Prostate gland (tissue), 2 donors: ENCODE data around the gene YIPF1. TPM values are rescaled to one million over a fixed set of nuclear protein-coding genes. Genes with fewer than 3 reads are reported as not detected.

Experiments used
- DNase-seq: peaks from one replicate; pipeline ENCODE4 v3.0.0-alpha.2; 2019; ENCODE audit warnings: low spot score
- H3K27ac ChIP-seq, 2 donors: fragments of 200-600 bp; sonication (generic); 2 replicates each; pipeline ENCODE4 v1.5.1; 2017 to 2019
- H3K27me3 ChIP-seq: fragments of 200-600 bp; sonication (generic); replicated peaks from 2 replicates; pipeline ENCODE4 v1.5.1; 2019; ENCODE audit not compliant: insufficient read depth
- H3K36me3 ChIP-seq, 2 donors: fragments of 200-600 bp; sonication (generic); 1 replicate in 1 of 2; 2 replicates in 1 of 2; pipeline versions ENCODE4 v1.5.1 to v1.8.1; 2017 to 2019
- H3K4me1 ChIP-seq: fragments of 200-600 bp; sonication (generic); replicated peaks from 2 replicates; pipeline ENCODE4 v1.5.1; 2019
- H3K4me3 ChIP-seq, 2 donors: fragments of 200-600 bp; sonication (generic); 2 replicates each; pipeline ENCODE4 v1.5.1; 2017 to 2019
- H3K9me3 ChIP-seq: fragments of 200-600 bp; sonication (generic); 2 replicates; pipeline ENCODE4 v1.5.1; 2017
- POLR2A ChIP-seq: fragments of 450-650 bp; IDR thresholded peaks from one replicate; pipeline ENCODE4 v1.6.1; 2016; ENCODE audit warnings: antibody characterized with exemption, mild to moderate bottlenecking
- POLR2AphosphoS5 ChIP-seq: sonication (generic); formaldehyde crosslinking; IDR thresholded peaks from one replicate; pipeline ENCODE4 v1.6.1; 2017; ENCODE audit warnings: antibody characterized with exemption
- WGBS: methylation state at CpG from one replicate; pipeline ENCODE4 v1.1.5; 2018; 5-methylcytosine and 5-hydroxymethylcytosine counted together
- intact Hi-C: fragments of 100-400 bp; cut with DNase I; formaldehyde crosslinking; loops from one replicate; pipeline ENCODE4 v1.14.2; 2022
- total RNA-seq, 2 donors: library from RNA; depleted of rRNA; stranded (reverse); fragments of >200 nt; gene quantifications; one replicate each; pipeline ENCODE4 v1.1.0, GENCODE V29; 2016
- TF ChIP-seq, protein P1 (sequence below), 4 experiments: fragments of 200-600 bp in 2 of 4; fragments of 450-650 bp in 2 of 4; sonication (generic) in 2 of 4; IDR thresholded peaks; 1 replicate in 3 of 4; 2 replicates in 1 of 4; pipeline ENCODE4 v1.5.1; 2016 to 2019; ENCODE audit warnings: antibody characterized with exemption in 4 of 4, mild to moderate bottlenecking in 2 of 4, moderate library complexity in 2 of 4

The YIPF1 gene
- total RNA-seq, 2 donors from 2014 or later = 40.0 to 105 TPM

DNA sequence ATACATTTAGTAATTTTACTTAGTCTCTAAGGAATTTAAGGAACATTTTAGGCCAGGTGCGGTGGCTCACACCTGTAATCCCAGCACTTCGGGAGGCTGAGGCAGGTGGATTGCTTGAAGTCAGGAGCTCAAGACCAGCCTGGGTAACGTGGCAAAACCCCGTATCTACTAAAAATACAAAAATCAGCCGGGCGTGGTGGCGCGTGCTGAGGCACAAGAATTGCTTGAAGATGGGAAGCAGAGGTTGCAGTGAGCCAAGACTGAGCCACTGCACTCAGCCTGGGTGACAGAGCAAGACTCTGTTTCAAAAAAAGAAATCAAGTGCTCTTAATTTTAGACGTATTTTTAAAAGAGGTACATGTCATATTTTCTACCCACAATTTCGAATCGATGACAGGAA is 54.8 kb downstream of the YIPF1 start:
- no peak overlapping the region for H3K27ac ChIP-seq
- no peak for TF ChIP-seq POLR2AphosphoS5
- no peak for TF ChIP-seq POLR2A
- TF ChIP-seq, protein P1, sequence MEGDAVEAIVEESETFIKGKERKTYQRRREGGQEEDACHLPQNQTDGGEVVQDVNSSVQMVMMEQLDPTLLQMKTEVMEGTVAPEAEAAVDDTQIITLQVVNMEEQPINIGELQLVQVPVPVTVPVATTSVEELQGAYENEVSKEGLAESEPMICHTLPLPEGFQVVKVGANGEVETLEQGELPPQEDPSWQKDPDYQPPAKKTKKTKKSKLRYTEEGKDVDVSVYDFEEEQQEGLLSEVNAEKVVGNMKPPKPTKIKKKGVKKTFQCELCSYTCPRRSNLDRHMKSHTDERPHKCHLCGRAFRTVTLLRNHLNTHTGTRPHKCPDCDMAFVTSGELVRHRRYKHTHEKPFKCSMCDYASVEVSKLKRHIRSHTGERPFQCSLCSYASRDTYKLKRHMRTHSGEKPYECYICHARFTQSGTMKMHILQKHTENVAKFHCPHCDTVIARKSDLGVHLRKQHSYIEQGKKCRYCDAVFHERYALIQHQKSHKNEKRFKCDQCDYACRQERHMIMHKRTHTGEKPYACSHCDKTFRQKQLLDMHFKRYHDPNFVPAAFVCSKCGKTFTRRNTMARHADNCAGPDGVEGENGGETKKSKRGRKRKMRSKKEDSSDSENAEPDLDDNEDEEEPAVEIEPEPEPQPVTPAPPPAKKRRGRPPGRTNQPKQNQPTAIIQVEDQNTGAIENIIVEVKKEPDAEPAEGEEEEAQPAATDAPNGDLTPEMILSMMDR (IDR thresholded peaks at IDR 0.05) = no peak
- no peaks in the 10 kb centered on the region for H3K4me1 ChIP-seq
- intact Hi-C loops = loop anchor here (10.0 kb wide), 1 partner anchor 350 kb away; no protein-coding TSS in a partner anchor
- 95% methylated on average over 11 of the region's 11 CpGs for WGBS
- H3K4me3 ChIP-seq = no peak overlapping the region
- no peaks in the 10 kb centered on the region for H3K9me3 ChIP-seq
- H3K36me3 ChIP-seq = no peaks in the 10 kb centered on the region
- no peaks in the 10 kb centered on the region for H3K27me3 ChIP-seq
- DNase-seq = no peak

DNA sequence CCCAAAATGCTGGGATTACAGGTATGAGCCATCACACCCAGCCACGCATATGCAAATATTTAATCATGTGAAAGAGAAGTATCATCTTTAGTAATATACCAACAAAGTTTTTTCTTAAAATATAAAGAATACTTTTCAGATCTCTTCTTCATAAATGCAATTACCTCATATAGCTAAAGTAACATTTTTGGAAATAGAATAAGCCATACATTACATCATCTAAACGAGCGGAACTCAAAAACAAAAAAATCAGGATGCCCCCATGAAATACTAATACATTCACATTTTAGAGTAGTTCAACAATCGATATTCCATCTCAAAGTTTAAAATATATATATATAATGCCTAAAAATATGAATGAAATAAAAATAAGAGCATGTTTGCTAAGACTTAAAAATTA is 56.2 kb downstream of the YIPF1 start:
- Histone ChIP-seq H3K27ac (no peak overlapping the region), H3K36me3 (no peaks in the 10 kb centered on the region), H3K4me3 (no peak overlapping the region), H3K4me1 (no peaks in the 10 kb centered on the region), H3K9me3 (no peaks in the 10 kb centered on the region), H3K27me3 (no peaks in the 10 kb centered on the region)
- WGBS = 95% methylated on average over 4 of the region's 4 CpGs
- no peak for DNase-seq
- intact Hi-C loops = loop anchor here (10.0 kb wide), 1 partner anchor 349 kb away; no protein-coding TSS in a partner anchor
- TF ChIP-seq POLR2A (no peak), POLR2AphosphoS5 (no peak)
- TF ChIP-seq, protein P1 (IDR thresholded peaks at IDR 0.05) = no peak

DNA sequence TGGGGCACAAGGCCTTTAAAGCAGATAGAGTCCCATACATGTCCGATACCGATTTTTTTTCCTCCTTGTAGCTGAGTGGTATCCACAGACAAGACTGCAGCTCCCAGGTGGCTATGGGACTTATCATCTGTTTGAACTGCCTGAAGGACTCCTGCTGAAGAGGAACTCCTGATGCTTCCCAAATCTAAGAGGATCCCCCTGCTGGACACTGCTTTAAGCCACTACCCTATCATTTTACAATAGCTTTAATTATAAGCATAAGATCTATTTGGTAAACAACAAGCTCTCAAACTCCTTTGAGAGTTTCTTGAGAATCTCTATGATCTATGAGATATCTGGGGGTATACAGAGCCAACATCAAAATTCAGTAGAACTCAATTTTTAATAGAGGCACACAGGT is 63.2 kb downstream of the YIPF1 start:
- intact Hi-C loops = no loop called here
- TF ChIP-seq POLR2AphosphoS5 = no peak
- TF ChIP-seq POLR2A = no peak
- TF ChIP-seq, protein P1 (IDR thresholded peaks at IDR 0.05) = peak in 2 of 4 experiments; percentile 9 to 13
- WGBS = 91% methylated on average over 2 of the region's 2 CpGs
- H3K27me3 ChIP-seq = no peaks in the 10 kb centered on the region
- H3K4me3 ChIP-seq = no peak overlapping the region
- H3K27ac ChIP-seq = no peak overlapping the region
- no peaks in the 10 kb centered on the region for H3K9me3 ChIP-seq
- no peak for DNase-seq
- H3K4me1 ChIP-seq = no peaks in the 10 kb centered on the region
- no peaks in the 10 kb centered on the region for H3K36me3 ChIP-seq

DNA sequence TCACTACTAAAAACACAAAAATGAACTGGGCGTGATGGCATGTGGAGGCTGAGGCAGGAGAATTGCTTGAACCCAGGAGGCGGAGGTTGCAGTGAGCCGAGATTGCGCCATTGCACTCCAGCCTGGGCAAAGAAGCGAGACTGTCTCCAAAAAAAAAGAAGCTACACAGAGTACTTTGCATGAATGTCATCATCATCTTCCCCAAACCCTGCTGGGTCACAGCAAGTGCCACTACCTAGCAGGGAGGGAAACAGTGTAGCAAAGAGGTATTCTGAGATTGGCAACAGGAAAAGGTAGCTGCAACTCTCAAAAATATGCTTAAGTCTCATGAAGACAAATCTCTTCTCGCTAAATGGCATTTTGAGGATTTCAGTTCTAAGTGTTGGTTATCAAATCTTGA is 64.3 kb downstream of the YIPF1 start:
- H3K27ac ChIP-seq = no peak overlapping the region
- H3K9me3 ChIP-seq = no peaks in the 10 kb centered on the region
- no peak for DNase-seq
- no peak overlapping the region for H3K4me3 ChIP-seq
- no peaks in the 10 kb centered on the region for H3K4me1 ChIP-seq
- no peak for TF ChIP-seq POLR2AphosphoS5
- TF ChIP-seq POLR2A = no peak
- TF ChIP-seq, protein P1 (IDR thresholded peaks at IDR 0.05) = no peak
- intact Hi-C loops = no loop called here
- no peaks in the 10 kb centered on the region for H3K36me3 ChIP-seq
- no peaks in the 10 kb centered on the region for H3K27me3 ChIP-seq
- 97% methylated on average over 6 of the region's 6 CpGs for WGBS

DNA sequence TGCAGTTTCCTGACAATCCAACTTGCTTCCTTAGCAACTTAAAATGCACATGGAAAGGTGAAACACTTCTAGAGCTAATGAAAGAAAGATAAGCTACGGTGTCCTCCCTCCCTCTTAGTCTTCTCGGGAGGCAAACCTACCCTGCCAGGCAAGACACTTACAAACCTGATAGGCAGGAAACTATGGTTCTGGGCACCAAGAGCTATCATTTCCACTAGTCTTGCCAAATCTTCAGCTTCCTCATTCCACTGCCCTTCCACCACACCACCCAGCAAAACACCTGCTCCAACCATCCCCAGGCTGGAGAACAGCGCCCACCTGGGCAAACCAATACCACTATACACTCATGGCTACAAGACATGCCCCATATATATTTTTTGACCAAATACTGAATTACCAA is 66.7 kb downstream of the YIPF1 start:
- Histone ChIP-seq H3K4me1 (no peaks in the 10 kb centered on the region), H3K27ac (no peak overlapping the region), H3K27me3 (no peaks in the 10 kb centered on the region), H3K4me3 (no peak overlapping the region), H3K36me3 (no peaks in the 10 kb centered on the region), H3K9me3 (no peaks in the 10 kb centered on the region)
- WGBS = 57% methylated on average over 3 of the region's 3 CpGs
- TF ChIP-seq, protein P1 (IDR thresholded peaks at IDR 0.05) = no peak
- TF ChIP-seq POLR2A (no peak), POLR2AphosphoS5 (no peak)
- DNase-seq = no peak
- intact Hi-C loops = no loop called here
